Natural killer cell (primary cell): ENCODE results near the gene HDAC4. TPM values are rescaled to one million over a fixed set of nuclear protein-coding genes. Genes with fewer than 3 reads are reported as not detected.

ENCODE experiments used
- ATAC-seq, 3 donors: fragments of 150-1000 bp in 2 of 3; fragments of 200-7000 bp in 1 of 3; cut with Tn5 transposase; 1 replicate in 1 of 3; 2 replicates in 2 of 3; pipeline ENCODE4 v1.10.0; 2021; ENCODE audit warnings: mild to moderate bottlenecking in 2 of 3, moderate library complexity in 2 of 3
- DNase-seq, 2 donors: peaks; one replicate each; pipeline versions ENCODE4 v3.0.0 to v3.0.0-alpha.2; 2013 to 2021; ENCODE audit warnings: mixed read lengths in 1 of 2
- H3K27ac ChIP-seq: one replicate; pipeline ENCODE4 v1.5.1; 2013; ENCODE audit warnings: mild to moderate bottlenecking, low read length
- H3K27me3 ChIP-seq: one replicate; pipeline ENCODE4 v1.6.1; 2013; ENCODE audit warnings: low read length; ENCODE audit not compliant: control insufficient read depth, insufficient read depth
- H3K36me3 ChIP-seq: one replicate; pipeline ENCODE4 v1.6.1; 2013; ENCODE audit warnings: low read length; ENCODE audit not compliant: control insufficient read depth, insufficient read depth
- H3K4me1 ChIP-seq: one replicate; pipeline ENCODE4 v1.6.1; 2013; ENCODE audit warnings: low read length; ENCODE audit not compliant: control insufficient read depth, insufficient read depth
- H3K4me3 ChIP-seq: one replicate; pipeline ENCODE4 v1.5.1; 2013; ENCODE audit warnings: low read length
- H3K9me3 ChIP-seq: one replicate; pipeline ENCODE4 v1.6.1; 2013; ENCODE audit warnings: low read length; ENCODE audit not compliant: control insufficient read depth, insufficient read depth
- H3K27ac Mint-ChIP-seq, 2 donors: one replicate each; pipeline ENCODE4 v1.8.0; 2022; ENCODE audit warnings: mild to moderate bottlenecking in 2 of 2, mixed read lengths in 2 of 2, moderate library complexity in 1 of 2
- H3K27me3 Mint-ChIP-seq, 2 donors: one replicate each; pipeline ENCODE4 v1.8.0; 2022; ENCODE audit warnings: low read depth in 2 of 2, mixed read lengths in 2 of 2
- H3K36me3 Mint-ChIP-seq: one replicate; pipeline ENCODE4 v1.8.0; 2022; ENCODE audit warnings: mixed read lengths
- H3K4me1 Mint-ChIP-seq, 2 donors: one replicate each; pipeline ENCODE4 v1.8.0; 2022; ENCODE audit warnings: mixed read lengths in 2 of 2
- H3K4me3 Mint-ChIP-seq: one replicate; pipeline ENCODE4 v1.8.0; 2022; ENCODE audit warnings: mild to moderate bottlenecking, moderate library complexity, mixed read lengths
- H3K9me3 Mint-ChIP-seq, 2 donors: one replicate each; pipeline ENCODE4 v1.8.0; 2022; ENCODE audit warnings: mixed read lengths in 2 of 2
- CTCF ChIP-seq: fragments of 200-600 bp; IDR thresholded peaks from one replicate; pipeline ENCODE4 v1.8.0; 2022; ENCODE audit warnings: antibody characterized with exemption
- WGBS: methylation state at CpG from one replicate; pipeline ENCODE4 v1.1.7; 2013; ENCODE audit warnings: missing lambda C conversion rate; ENCODE audit not compliant: insufficient coverage; 5-methylcytosine and 5-hydroxymethylcytosine counted together
- intact Hi-C: fragments of 100-400 bp; cut with micrococcal nuclease; formaldehyde crosslinking; loops from one replicate; pipeline ENCODE4 v1.14.2; 2022
- total RNA-seq, 4 donors: library from RNA; stranded (reverse); fragments of 120-200 nt in 1 of 4; gene quantifications; one replicate each; pipeline versions ENCODE4 v1.2.3 to v1.2.4, GENCODE V29; 2013 to 2022

Gene HDAC4
- total RNA-seq, 3 donors from 2014 or later (not counting 1 experiment from before 2014, with no cell fraction given), result 74.9 to 105 (median 100) TPM

GRCh38 chr2:239206851-239207250 is 194.0 kb downstream of the HDAC4 start:
- Mint-ChIP-seq H3K4me3 (no peak overlapping the region), H3K27me3 (no peaks in the 10 kb centered on the region), H3K4me1 (peaks cover 68 to 72% of the 10 kb centered on the region in 2 donors), H3K9me3 (no peaks in the 10 kb centered on the region), H3K36me3 (no peaks in the 10 kb centered on the region), H3K27ac (peak overlapping the region; percentile 42 to 52)
- Histone ChIP-seq H3K27ac (no peak overlapping the region), H3K27me3 (no peaks in the 10 kb centered on the region), H3K4me1 (peaks cover 8% of the 10 kb centered on the region), H3K9me3 (no peaks in the 10 kb centered on the region), H3K4me3 (no peak overlapping the region), H3K36me3 (no peaks in the 10 kb centered on the region)
- intact Hi-C loops, result no loop called here
- DNase-seq (no peak), ATAC-seq (no peak)
- no peak for TF ChIP-seq CTCF
- 93% methylated on average over 3 of the region's 3 CpGs for WGBS

- Mint-ChIP-seq H3K4me1 (peaks cover 66% of the 10 kb centered on the region in 2 donors), H3K9me3 (no peaks in the 10 kb centered on the region), H3K4me3 (no peak overlapping the region), H3K27me3 (no peaks in the 10 kb centered on the region), H3K36me3 (no peaks in the 10 kb centered on the region), H3K27ac (peak overlapping the region in 1 of 2 donors; percentile 75)
- Histone ChIP-seq H3K9me3 (no peaks in the 10 kb centered on the region), H3K27ac (no peak overlapping the region), H3K36me3 (no peaks in the 10 kb centered on the region), H3K4me3 (no peak overlapping the region), H3K27me3 (no peaks in the 10 kb centered on the region), H3K4me1 (peaks cover 8% of the 10 kb centered on the region)
- WGBS, result 100% methylated on average over 4 of the region's 5 CpGs
- ATAC-seq, result no peak
- intact Hi-C loops, result no loop called here
- TF ChIP-seq CTCF, result no peak
- no peak for DNase-seq
These were observed 194.8 kb downstream of the HDAC4 start for GRCh38 chr2:239206042-239206441.

GRCh38 chr2:239204876-239205468 is 195.8 kb downstream of the HDAC4 start:
- H3K4me3 Mint-ChIP-seq, result no peak overlapping the region
- H3K9me3 Mint-ChIP-seq, result no peaks in the 10 kb centered on the region
- no peak for TF ChIP-seq CTCF
- H3K36me3 ChIP-seq, result no peaks in the 10 kb centered on the region
- 75% methylated on average over 11 of the region's 11 CpGs for WGBS
- no peak overlapping the region for H3K27ac ChIP-seq
- peak overlapping the region in 1 of 2 donors; percentile 75 for H3K27ac Mint-ChIP-seq
- H3K9me3 ChIP-seq, result no peaks in the 10 kb centered on the region
- H3K27me3 ChIP-seq, result no peaks in the 10 kb centered on the region
- peaks cover 63 to 68% of the 10 kb centered on the region in 2 donors for H3K4me1 Mint-ChIP-seq
- peaks cover 8% of the 10 kb centered on the region for H3K4me1 ChIP-seq
- H3K36me3 Mint-ChIP-seq, result no peaks in the 10 kb centered on the region
- ATAC-seq, result no peak
- H3K27me3 Mint-ChIP-seq, result no peaks in the 10 kb centered on the region
- H3K4me3 ChIP-seq, result no peak overlapping the region
- intact Hi-C loops, result no loop called here
- DNase-seq, result no peak
